DOHH2 (cell line): ENCODE data around the gene TGDS.

Experiments
- EZH2phosphoT487 ChIP-seq: fragments of 200-600 bp; sonication (generic); IDR thresholded peaks from 2 replicates; pipeline ENCODE4 v1.6.1; 2017; ENCODE audit warnings: borderline replicate concordance, mild to moderate bottlenecking, antibody characterized with exemption, low read length, moderate library complexity, mixed read lengths
- TF ChIP-seq, protein P1 (sequence below): fragments of 200-600 bp; sonication (generic); IDR thresholded peaks from one replicate; pipeline ENCODE4 v1.5.1; 2014; ENCODE audit warnings: antibody characterized with exemption, mild to moderate bottlenecking, low read depth, low read length; ENCODE audit not compliant: poor library complexity, severe bottlenecking

DNA sequence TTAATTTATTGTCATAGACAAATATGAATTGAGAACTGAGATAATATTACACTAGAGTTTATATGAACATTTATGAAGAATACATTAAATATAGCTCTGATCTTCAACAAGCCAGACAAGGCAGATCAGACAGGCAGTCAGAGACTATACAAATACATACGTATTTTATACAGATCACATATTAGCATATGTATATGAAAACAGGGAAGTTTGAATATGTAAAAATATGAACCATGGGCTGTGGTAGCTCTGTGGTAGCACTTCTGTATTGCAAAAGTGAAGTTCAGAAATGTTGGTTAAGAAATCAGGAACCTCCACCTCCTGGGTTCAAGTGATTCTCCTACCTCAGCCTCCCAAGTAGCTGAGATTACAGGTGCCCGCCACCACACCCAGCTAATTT lies 26.4 kb upstream of the TGDS start:
- TF ChIP-seq, protein P1, sequence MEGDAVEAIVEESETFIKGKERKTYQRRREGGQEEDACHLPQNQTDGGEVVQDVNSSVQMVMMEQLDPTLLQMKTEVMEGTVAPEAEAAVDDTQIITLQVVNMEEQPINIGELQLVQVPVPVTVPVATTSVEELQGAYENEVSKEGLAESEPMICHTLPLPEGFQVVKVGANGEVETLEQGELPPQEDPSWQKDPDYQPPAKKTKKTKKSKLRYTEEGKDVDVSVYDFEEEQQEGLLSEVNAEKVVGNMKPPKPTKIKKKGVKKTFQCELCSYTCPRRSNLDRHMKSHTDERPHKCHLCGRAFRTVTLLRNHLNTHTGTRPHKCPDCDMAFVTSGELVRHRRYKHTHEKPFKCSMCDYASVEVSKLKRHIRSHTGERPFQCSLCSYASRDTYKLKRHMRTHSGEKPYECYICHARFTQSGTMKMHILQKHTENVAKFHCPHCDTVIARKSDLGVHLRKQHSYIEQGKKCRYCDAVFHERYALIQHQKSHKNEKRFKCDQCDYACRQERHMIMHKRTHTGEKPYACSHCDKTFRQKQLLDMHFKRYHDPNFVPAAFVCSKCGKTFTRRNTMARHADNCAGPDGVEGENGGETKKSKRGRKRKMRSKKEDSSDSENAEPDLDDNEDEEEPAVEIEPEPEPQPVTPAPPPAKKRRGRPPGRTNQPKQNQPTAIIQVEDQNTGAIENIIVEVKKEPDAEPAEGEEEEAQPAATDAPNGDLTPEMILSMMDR, result no peak
- no peak for TF ChIP-seq EZH2phosphoT487
